GM21723 (cell line): ENCODE data around the gene PLEKHG2.
"Not testable (repeated sequence)": the region's sequence is repeated elsewhere in the genome, so short reads cannot be mapped to it uniquely, and the experiment has no call there.

ENCODE experiments used
- ATAC-seq: cut with Tn5 transposase; IDR thresholded peaks from one replicate; pipeline ENCODE4 v1.9.1; 2021; ENCODE audit warnings: mild to moderate bottlenecking, moderate library complexity; ENCODE audit not compliant: unreplicated experiment

The PLEKHG2 gene

DNA sequence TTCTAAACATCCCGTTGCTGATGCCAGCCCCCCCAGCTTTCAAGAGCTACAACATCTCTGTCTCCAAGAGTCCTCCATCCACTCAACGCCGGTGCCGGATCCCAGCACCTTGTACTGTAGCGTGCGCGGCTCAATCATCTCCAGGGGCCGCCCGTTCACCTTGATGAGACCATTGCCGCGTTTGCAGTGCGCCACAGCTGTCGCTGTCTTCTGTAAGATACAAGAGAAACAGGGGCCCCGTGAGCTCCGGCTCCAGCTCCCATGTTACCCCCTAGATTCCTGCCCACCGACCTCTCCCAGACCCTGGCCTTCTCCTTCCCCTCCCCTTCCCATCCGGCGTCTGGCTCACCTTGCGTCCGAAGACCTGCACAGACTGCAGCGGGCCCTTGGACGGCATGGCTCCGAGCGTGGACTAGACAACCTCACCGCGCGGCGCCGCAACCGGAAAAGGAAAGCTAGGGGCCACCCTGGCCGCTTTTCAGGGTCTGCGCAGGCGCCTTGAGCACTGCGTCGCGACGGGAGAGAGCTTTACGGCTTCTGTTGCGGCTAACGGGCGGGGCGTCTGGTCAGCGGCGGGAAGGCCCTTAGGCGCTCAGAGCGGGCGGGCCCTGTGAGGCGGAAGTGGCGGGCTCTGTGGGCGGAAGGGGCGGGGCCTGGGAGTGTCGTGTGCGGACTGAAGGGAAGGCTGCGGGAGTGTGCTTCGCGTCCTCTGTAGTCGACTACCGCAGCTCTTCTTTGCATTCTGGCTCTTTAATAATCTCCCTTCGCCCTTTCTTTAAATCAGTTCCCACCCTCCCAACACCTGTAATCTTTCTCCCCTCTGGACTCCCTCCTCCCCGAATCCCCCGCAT, 23.3 kb downstream of the PLEKHG2 start, which contains the start of gene RPS16:
Gene RPS16, minus strand, starts transcription at position 451 of the 851 bp plus-strand sequence. Its CDS starts 54 bp downstream, at position 397.
- peak; percentile 66 for ATAC-seq

DNA sequence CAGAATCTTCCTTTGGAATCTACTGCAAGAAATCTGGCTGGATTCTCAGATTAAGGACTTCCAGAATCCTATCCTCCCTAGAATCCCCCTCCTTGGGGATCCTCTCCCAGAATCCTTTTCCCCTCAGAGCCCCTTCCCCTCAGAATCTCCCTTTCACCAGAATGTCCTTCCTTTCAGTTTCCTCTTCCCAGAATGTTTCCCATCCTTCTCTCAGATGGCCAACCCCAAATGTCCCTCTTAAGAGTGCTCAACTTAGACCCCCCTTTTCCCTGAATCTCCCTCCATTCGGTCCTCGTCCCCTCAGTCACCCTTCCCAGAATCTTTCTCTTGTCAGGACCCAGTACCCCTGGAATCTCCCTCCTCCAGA, 23.9 kb downstream of the PLEKHG2 start:
- ATAC-seq = no peak

DNA sequence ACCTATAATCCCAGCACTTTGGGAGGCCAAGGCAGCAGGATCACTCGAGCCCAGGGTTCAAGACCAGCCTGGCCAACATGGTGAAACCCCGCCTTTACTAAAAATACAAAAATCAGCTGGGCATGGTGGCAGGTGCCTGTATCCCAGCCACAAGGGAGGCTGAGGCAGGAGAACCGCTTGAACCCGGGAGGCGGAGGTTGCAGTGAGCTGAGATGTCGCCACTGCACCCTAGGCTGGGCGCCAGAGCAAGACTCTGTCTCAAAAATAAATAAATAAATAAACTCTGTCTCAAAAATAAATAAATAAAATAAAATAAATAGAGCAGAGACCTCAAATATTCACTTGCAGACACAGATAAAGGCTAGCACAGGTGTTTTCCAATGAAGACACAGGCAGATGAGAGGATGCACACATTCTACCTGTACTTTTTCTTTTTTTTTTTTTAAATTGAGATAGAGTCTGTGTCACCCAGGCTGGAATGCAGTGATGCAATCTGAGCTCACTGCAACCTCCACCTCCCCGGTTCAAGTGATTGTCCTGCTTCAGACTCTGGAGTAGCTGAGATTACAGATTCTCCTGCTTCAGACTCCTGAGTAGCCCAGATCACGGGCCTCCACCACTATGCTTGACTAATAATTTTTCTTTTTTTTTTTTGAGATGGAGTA, 25.9 kb downstream of the PLEKHG2 start:
- no peak for ATAC-seq

DNA sequence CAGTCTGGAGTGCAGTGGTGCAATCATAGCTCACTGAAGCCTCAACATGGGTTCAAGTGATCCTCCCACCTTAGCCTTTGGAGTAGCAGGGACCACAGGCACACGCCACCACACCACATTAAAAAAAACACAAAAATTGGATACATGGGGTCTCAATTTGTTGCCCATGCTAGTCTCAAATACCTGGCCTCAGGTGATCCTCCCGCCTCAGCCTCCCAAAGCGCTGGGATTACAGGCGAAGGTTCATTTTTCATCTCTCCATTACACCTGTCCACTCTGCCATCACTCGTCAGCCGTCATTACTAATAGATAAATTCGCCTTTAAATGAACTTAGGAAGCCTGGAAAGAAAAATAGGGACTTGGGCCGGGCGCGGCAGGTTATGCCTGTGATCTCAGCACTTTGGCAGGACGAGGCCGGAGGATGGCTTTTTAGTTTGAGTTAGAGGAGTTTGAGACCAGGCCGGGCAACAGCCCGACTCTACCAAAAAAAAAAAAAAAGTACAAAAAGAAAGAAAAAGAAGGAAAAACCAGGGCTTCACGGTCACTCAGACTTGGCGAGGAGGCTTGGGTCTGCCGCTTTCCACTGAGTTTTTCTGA, 32.2 kb downstream of the PLEKHG2 start:
- ATAC-seq = no peak

DNA sequence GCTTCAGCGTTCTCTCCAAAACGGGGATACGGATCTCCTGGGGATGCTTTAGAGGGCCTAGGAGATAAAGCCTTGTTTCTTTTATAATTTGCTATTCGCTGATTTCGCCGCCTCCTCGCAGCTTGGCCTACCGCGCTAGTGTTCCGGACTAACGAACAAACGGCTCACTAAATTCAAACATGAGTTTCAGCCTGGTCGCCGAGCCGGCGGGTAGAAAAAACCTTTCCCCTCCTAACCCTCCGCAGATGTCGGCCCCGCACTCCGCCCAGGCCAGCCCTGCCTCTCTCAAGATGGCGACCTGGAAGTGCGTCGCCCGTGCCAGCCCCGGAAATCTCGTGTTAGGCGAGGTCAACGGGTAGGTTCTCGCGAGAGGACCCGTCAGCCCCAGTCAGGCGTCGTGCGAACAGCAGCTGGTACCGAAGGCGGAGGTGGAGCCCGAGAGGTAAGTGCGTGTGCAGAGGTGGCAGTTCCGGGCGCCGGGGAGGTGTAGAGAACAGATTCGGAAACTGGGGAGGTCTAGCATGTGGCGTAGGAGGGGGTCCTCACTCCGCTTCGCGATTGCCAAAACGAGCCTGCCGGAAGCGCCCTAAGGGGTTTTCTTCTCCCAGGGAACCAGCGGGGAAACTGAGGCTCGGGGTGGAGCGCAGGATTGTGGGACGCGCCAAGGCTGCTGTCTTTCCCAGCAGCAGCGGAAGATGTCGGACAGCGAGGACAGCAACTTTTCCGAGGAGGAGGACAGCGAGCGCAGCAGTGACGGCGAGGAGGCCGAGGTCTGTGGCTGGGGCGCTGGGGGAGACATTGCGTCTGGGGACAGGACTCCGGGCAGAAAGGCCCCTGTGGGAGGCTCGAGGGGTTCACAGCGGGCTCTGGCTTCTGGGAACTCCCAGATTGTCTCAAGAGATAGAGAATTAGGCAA, 33.0 kb downstream of the PLEKHG2 start, which contains the start of gene SUPT5H:
Gene SUPT5H, plus strand, starts transcription at position 387 of the 916 bp plus-strand sequence. Its CDS starts 309 bp downstream, at position 696.
- ATAC-seq = peak; percentile 78

DNA sequence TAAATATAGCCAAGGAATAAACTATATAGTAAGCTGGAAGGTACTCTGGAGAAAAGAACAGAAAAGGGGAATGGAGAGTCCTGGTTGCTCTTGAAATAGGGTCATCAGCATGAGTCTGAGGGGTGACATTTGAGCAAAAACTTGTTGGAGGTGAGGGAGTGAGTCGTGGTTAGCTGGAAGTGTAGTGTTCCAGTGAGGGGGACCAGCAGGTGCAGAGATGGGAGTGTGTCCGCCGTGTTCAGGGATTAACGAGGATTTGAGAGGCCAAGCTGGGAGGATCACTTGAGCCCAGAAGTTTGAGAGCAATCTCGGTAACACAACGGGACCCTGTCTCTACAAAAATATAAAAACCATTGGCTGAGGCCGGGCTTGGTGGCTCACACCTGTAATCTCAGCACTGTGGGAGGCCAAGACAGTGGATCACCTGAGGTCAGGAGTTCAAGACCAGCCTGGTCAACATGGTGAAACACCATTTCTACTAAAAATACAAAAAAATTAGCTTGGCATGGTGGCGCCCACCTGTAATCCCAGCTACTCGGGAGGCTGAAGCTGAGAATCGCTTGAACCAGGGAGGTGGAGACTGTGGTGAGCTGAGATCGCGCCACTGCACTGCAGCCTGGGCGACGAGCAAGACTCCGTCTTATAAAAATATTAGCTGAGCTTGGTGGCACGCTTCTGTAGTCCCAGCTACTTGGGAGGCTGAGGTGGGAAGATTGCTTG, 34.1 kb downstream of the PLEKHG2 start:
- ATAC-seq = no peak

DNA sequence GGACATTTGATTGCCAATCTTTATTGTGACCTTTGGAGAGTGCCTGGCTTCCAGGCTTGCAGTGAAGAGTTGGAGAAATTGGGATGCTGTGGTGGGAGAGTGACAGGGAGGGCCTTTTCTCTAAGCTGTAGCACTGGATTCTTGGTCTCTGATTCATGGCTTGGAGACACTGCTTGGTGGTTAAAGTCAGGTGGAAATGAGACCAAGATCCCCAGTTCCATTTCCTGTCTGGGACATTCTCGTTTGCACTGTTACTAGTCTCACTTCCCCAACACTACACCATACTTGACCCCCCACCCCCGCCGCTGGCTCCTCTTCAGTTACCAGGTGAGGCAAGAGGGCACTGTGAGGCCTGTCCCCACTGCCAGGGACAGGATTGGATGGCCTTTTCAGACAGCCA, 35.8 kb downstream of the PLEKHG2 start:
- no peak for ATAC-seq

DNA sequence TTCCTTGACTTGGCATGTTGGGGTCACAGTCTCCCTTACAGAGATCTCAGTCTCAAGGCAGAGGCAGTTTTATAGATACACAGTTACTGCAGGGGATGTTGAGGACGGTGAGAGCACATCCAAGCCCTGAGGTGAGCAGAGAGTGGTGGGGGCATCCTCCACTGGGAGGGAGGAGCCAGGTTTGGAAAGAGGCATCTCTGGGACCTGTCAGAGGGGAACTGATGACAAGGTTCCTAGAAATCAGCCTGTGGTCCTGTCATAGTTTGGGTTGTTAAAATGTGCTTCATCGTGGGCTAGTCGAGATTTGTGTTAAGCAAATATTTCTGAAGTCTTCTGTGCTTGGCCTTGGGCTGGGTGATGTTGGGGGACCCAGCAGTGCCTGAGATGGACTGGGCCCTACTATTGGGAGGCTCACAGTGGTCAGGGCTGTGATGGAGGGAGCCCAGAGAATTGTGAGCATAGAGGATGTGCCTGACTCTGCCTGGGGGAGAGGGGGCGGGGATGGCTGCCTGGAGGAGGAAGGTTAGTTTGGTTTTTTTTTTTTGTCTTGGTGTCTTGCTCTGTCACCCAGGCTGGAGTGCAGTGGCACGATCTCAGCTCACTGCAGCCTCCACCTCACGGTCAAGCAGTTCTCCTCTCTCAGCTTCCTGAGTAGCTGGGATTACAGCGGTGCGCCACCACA, 36.8 kb downstream of the PLEKHG2 start:
- ATAC-seq = no peak

DNA sequence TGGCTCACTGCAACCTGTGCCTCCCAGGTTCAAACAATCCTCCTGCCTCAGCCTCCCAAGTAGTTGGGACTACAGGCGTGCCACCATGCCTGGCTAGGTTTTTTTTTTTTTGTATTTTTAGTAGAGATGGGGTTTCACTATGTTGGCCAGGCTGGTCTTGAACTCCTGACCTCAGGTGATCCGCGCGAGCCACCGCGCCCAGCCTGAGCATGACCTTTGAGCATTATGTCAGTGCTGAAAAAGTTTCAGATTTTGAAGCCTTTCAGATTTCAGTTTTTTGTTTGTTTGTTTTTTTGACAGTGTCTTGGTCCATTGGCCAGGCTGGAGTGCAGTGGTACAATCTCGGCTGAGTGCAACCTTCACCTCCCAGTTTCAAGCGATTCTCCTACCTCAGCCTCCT, 38.8 kb downstream of the PLEKHG2 start:
- ATAC-seq = not testable (repeated sequence)

DNA sequence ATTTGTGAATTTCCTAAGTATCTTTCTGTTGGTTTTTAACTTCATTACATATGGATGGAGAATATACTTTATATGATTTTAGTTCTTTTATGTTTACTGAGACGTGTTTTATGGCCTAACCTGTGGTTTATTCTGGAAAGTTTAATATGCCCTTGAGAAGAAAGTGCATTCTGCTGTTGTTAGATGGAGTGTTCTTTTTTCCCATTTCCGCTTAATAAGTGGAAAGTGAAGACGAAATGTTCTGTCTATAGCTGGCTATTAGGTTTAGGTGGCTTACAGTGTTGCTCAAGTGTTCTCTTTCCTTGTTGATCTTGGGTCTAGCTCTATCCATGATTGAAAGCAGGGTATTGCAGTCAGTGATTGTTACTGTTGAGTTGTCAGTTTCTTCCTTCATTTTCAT, 50.9 kb downstream of the PLEKHG2 start:
- no peak for ATAC-seq

DNA sequence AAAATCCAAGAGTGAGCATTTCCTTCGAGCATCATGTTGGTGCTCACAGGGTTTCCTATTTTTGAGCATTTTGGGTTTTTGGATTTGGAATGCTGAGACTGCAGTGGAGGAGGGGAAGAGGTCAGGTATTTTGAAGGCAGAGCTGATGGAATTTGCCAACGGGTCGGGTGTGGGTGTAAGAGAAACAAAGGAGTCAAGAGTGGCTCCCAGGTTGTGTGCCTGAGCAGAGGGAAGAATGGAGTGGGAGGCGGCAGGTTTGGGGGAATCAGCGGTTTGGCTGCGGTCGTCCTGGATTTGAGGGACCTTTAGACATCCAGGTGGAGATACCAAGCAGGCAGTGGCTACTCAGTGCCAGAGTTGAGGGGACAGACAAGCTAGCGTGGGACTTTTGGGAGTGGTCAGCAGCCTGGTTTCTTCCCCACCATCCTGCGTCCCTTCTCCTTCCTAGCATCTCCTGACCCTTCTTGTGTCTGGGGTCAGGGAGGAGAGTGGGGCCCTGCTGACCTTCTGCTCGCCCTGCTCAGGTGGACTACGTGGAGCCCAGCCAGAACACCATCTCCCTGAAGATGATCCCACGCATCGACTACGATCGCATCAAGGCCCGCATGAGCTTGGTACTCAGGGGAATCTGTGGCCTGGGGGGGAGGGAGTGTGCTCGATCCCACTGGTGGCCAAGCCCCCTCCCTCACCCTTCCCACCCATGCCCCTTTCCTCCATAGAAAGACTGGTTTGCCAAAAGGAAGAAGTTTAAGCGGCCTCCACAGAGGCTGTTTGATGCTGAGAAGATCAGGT, 53.7 kb downstream of the PLEKHG2 start:
- ATAC-seq = no peak

DNA sequence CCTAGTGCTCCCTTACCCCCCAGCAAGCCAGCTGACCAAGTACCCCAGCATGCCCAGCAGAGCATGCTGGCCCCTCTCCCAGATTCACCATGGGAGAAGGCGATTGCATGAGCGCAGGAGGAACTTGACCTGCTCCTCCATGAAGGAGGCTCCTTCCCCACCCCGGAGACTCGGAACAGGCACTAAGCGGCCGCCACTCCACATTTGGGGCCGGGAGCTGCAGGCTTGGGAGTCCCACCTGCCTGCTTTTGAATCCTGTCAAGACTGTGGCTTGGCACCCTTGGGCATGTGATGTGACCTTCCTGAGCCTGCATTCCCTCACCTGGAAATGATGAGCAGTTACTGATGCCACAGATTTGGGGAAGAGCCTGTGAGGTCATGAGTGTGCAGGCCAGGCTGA, 55.5 kb downstream of the PLEKHG2 start:
- ATAC-seq = no peak

DNA sequence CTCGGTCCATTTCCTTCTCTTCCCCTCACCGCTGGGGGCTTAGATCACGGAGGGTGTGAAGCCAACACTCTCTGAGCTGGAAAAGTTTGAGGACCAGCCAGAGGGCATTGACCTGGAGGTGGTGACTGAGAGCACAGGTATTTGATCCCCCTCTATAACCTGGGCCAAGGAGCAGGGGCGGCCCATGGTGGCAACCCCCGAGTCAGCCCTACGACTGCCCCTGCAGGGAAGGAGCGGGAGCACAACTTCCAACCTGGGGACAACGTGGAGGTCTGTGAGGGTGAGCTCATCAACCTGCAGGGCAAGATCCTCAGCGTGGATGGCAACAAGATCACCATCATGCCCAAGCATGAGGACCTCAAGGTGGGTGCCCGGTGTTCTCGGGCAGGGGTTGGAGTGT, 56.6 kb downstream of the PLEKHG2 start:
- ATAC-seq = no peak

DNA sequence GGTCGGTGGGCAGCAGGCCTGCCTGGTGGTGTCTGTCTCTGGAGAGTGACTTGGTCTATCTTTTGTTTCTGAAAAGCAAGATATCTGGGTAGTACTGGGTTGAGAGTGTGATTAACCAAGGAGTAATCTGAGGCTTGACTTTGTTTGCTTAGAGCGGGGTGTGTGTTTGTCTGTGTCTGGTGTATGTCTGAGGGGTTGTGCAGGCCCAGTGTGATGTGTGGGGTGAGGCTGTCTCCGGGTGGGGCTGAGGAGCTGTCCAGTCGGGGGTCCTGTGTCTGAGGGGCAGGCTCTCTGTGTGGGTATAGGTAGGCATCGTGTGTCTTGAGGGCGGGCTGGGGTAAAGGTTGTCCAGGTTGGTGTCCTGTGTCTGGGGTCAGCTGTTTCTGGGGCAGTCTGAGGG, 57.1 kb downstream of the PLEKHG2 start:
- ATAC-seq = no peak

DNA sequence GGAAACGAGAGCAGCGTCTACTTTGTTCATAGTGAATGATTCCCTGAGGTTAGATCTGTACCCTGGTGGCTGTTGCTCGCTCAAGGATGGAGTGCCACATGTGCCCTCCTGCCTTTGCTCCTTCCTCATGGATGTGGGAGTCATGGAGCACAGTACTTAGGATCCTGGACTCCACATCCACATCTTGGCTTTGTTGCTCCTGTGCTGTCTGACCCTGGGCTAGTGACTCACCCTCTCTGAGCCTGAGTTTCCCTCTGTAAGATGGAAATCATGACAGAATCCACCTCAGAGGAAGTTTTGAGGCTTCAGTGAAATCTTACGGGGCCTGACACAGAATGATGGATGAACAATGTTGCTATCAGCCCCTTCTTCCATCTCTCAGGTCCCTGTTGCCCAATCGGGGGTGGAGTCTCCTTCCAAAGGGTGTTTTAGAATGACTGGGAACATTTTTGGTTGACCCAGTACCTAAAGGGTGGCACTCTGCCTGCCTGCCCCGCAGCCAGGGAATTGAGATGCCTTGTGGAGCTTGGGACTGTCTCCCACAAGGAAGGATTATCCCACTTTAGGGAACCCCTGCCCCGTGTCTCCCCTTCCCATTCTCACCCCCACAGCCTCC, 58.4 kb downstream of the PLEKHG2 start:
- no peak for ATAC-seq

DNA sequence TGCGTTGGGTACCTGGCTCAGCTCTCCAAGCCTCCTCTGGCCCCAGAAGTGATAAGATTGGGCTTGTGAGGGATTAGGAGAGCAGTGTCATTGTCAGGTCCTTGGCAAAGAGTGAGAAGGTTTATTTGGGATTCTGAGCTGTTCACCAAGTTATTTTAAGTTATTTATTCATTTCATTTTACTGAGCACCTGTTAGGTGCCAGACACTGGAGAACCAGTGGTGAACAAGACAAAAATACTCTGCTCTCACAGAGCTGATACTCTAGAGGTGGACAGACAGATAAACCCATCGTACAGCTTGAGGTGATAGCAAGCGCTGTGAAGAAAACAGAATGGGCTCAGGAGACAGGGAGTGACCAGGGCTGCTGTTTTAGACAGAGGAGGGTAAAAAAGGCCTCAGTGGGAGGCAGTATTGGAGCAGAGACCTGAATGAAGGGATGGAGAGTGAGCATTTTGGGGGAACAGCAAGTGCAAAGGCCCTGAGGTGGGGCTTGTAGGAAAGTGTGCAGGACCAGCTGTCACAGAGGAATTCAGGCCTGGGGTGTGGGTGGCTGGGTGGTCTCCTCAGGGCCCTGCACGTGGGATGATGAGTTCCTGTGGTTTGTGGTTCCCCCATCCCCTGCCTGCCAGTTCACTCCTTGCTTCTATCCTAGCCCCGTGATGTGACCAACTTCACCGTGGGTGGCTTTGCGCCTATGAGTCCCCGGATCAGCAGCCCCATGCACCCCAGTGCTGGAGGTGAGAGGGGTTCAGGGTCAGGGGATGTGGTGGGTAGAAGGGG, 59.5 kb downstream of the PLEKHG2 start:
- no peak for ATAC-seq

DNA sequence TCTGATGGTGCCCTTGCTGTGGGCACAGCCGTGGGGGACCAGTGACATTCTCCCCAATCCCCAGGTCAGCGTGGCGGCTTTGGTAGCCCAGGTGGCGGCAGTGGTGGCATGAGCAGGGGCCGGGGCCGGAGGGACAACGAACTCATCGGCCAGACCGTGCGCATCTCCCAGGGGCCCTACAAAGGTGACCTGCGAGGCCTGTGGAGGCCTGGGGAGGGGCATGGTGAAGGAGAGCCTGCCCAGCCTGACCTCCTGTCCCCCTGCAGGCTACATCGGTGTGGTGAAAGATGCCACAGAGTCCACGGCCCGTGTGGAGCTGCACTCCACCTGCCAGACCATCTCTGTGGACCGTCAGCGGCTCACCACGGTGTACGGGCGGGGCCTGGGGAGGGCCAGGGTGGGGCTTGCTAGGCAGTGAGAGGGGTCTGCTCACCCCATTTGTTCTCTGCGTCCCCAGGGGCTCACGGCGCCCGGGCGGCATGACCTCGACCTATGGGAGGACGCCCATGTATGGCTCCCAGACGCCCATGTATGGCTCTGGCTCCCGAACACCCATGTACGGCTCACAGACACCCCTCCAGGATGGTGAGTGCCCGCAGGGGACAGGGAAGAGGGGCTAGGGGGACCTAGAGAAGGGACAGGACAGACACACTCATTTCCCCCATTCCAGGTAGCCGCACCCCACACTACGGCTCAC, 60.4 kb downstream of the PLEKHG2 start:
- ATAC-seq = no peak
